GM12873 (cell line): Measurements from ENCODE around the gene ZNF669.

Source experiments
- TF ChIP-seq, protein P1 (sequence below): IDR thresholded peaks from 2 replicates; pipeline ENCODE4 v1.5.1; 2012; ENCODE audit warnings: low read depth, mild to moderate bottlenecking, moderate library complexity, low read length, control low read depth; ENCODE audit not compliant: insufficient read depth; ENCODE audit errors: missing control alignments

The ZNF669 gene

DNA sequence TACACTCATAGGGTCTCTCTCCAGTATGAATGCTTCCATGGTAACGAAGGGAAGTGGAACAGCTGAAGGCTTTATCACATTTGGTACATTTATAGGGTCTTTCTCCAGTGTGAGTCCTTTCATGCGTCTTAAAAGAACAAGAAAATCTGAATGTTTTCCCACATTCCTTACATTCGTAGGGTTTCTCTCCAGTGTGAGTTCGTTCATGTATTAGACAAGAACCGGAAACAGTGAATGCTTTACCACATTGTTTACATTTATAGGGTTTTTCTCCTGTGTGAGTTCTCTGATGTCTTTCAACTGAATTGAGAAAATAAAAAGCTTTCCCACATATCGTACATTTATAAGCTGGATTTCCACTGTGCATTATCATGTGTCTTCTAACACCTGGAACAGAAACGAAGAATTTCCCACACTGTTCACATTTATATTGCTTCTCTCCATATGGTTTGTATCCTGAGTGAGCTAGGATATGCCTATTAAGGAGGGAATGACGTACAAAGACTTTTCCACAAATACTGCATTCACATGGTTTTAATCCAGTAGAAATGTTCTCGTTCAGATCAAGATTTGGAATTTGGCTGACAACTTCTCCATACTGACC is 3.4 kb downstream of the ZNF669 start:
- TF ChIP-seq, protein P1, sequence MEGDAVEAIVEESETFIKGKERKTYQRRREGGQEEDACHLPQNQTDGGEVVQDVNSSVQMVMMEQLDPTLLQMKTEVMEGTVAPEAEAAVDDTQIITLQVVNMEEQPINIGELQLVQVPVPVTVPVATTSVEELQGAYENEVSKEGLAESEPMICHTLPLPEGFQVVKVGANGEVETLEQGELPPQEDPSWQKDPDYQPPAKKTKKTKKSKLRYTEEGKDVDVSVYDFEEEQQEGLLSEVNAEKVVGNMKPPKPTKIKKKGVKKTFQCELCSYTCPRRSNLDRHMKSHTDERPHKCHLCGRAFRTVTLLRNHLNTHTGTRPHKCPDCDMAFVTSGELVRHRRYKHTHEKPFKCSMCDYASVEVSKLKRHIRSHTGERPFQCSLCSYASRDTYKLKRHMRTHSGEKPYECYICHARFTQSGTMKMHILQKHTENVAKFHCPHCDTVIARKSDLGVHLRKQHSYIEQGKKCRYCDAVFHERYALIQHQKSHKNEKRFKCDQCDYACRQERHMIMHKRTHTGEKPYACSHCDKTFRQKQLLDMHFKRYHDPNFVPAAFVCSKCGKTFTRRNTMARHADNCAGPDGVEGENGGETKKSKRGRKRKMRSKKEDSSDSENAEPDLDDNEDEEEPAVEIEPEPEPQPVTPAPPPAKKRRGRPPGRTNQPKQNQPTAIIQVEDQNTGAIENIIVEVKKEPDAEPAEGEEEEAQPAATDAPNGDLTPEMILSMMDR, result no peak

DNA sequence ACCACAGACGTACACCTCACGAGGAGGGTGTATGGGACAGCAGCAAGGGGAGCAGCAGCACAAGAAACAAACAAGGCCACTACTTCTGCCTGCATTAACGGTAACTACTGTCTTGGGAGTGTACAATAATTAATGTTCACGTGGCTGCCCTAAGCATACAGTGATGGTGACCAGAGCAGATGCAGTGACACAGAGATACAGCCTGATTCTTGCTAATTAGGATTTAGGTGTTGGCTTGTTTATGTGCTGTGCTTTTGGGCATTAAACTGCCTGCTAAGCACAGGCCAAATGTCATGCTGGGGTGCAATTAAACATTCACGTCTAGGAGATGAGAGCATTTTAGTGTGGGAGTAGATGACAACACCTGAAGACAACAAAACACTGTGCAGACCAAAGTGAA is 7.2 kb downstream of the ZNF669 start:
- TF ChIP-seq, protein P1, result no peak

DNA sequence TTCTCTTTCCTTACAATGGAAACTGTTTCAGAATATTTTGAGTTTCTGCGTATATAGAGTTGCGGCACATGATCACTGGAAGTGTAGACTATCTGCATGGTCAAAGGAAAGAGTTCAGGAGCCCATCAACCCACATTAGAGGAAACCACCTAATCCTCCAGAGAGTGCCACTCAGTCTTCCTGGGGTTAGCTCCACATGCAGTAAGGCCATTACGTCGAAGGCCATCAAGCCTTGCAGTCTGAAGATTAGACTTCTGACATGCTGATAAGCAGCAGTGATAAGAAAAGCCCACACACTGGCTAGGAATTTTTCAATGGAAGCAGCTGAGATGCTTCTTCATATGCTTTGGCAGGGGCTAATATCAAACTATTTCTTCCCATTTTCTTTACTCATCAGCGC is 7.6 kb downstream of the ZNF669 start:
- TF ChIP-seq, protein P1, result no peak

DNA sequence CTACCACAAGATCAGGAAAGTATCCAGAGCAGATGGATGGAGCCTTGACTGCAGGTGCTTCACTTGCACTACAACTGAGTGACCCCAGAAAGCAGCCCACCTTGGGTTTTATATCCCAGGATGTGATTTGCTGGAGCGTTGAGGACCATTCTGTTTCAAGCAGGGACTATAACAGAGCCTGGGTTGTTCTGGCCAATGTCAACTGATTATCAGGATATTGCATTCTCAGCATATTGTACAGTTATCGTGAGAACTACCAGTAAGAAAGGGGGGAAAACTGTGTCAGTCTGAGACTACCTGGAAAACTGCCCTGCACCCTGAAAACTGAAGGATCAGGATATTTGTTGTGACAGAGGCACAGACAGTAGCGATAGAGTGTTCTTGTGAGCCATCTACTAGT is 8.0 kb downstream of the ZNF669 start:
- TF ChIP-seq, protein P1, result no peak

DNA sequence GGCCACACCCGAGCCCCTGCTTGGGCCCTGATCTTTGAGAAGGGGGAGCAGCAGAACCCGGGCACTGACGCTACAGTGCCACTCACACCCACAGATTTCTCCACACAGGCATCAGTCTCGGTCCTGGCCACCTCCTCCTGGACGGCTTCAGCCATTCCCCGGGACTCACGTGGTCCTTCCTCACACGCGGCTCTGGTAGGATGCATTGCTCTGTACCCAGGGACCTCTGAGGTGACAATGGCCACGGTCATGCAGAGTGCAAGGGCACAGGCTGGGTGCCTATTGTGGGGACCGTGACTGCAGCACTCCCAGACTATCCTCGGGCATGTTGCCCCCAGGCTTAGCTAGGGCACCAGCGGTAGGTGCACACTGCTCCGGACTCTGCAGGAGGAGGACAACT is 13.7 kb downstream of the ZNF669 start:
- TF ChIP-seq, protein P1, result no peak

DNA sequence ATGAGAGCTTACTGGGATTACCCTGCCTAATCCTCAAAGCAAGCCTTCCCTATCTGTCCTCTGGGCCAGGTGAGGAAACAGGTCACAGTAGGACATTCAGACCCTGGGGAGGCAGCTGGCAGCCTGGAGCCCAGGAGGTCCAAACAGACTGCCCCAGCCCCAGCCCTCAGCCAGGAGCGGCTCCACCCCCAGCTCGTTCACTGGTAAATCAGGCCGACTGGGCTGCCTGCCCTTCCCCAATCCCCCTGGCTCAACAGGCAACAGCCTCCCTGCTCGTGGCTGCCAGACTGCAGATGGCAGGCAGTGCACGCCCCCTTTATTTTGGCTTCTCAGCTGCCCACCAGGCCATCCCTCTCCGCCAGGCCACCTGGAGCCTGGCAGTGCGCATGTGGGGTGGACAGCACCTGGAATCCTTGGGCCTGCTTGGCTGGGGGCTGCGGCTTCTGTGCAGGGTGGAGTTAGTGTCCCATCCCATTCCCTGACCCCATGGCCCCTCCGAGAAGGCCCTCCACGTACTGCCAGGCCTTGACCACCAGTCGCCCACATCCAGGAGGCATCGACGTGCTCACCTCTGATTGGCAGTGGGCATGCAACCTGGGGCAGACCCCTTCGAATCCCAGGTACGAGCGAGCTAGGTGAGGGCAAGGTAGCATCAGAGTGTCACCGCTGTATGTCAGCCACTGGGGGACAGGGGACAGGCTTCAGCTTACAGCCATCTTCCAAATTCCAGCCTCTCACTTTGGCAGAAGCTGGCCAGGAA is 14.4 kb downstream of the ZNF669 start:
- TF ChIP-seq, protein P1, result no peak

DNA sequence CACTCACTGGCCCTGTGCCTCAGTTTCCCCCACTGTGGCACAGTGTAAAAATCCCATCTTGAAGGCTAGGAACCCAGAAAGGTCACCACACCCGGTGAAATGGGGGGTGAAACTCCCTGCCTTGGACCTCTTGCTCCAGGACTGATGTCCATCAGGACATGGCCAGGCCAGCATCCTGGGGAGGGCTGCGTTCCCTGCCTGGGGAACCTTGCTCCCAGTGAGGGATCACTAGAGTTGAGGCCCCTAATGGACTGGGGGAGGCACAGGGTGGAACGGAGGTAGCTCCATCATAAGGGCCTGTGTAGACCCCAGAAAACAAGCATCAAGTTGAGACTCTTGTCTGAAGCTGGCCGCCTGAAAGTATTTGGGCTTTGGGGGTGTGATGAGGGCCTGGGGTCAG is 15.2 kb downstream of the ZNF669 start:
- TF ChIP-seq, protein P1, result no peak
